Measurements from ENCODE around the gene MYLK3. TPM values are rescaled to one million over a fixed set of nuclear protein-coding genes. Genes with fewer than 3 reads are reported as not detected.

Gene MYLK3
- total RNA-seq, 2 experiments from 2014 or later, result 0.11 TPM; not detected in 1

DNA sequence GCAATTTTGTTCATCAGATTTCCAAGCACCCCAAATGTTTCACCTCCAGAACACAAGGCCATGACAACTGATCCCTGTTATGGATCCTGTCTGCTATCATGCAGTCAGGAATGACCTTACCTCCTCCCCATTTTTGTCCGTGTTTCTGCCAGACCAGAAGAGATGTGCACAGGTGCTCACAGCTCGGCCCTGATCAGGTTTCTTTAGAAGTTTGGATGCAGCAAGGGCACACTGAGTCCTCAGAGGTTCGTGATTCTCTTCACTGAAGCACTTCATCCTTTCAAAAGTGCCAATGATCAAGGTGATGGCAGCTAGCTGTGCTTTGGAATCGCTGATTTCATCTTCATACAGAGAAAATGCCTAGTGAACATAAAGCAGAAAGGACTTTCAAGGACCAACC is 86.0 kb downstream of the MYLK3 start:
- H3K36me3 Mint-ChIP-seq (ENCODE audit: low read depth), result peaks cover 28% of the 10 kb centered on the region
- no peak overlapping the region for H3K4me3 Mint-ChIP-seq
- peak overlapping the region; percentile 46 for H3K27ac Mint-ChIP-seq
- TF ChIP-seq, protein P1, sequence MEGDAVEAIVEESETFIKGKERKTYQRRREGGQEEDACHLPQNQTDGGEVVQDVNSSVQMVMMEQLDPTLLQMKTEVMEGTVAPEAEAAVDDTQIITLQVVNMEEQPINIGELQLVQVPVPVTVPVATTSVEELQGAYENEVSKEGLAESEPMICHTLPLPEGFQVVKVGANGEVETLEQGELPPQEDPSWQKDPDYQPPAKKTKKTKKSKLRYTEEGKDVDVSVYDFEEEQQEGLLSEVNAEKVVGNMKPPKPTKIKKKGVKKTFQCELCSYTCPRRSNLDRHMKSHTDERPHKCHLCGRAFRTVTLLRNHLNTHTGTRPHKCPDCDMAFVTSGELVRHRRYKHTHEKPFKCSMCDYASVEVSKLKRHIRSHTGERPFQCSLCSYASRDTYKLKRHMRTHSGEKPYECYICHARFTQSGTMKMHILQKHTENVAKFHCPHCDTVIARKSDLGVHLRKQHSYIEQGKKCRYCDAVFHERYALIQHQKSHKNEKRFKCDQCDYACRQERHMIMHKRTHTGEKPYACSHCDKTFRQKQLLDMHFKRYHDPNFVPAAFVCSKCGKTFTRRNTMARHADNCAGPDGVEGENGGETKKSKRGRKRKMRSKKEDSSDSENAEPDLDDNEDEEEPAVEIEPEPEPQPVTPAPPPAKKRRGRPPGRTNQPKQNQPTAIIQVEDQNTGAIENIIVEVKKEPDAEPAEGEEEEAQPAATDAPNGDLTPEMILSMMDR (IDR thresholded peaks at IDR 0.05), result no peak
- H3K27me3 Mint-ChIP-seq, result no peaks in the 10 kb centered on the region
- H3K4me1 Mint-ChIP-seq (ENCODE audit: low read depth), result peaks cover 12% of the 10 kb centered on the region
- POLR2A ChIA-PET, result no interaction called here
- DNase-seq (no peak), ATAC-seq (no peak)
- intact Hi-C loops (cut with micrococcal nuclease), result no loop called here
- no peaks in the 10 kb centered on the region for H3K9me3 Mint-ChIP-seq
- CTCF ChIA-PET, result interaction anchor here (5.5 kb wide), 1 partner anchor 12 kb away, joined by 31 read pairs; no protein-coding TSS in a partner anchor

DNA sequence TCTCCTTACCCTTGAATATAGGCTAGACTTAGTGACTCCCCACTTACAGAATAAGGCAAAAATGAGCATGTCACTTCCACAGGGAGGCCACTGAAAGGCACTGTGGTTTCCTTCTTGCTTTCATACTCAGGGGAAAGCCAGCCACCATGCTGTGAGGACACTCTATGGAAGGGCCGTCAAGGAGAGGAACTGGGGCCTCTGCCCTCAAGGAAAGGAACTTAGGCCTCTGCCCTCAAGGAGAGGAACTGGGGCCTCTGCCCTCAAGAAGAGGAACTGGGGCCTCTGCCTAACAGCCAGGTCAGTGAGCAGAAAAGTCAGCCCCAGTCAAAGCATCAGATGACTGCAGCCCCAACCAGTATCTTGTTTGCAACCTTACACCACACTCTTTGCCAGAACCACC is 89.2 kb downstream of the MYLK3 start:
- TF ChIP-seq, protein P1 (IDR thresholded peaks at IDR 0.05), result no peak
- H3K9me3 Mint-ChIP-seq, result no peaks in the 10 kb centered on the region
- intact Hi-C loops (cut with micrococcal nuclease), result no loop called here
- H3K4me3 Mint-ChIP-seq, result no peak overlapping the region
- peaks cover 22% of the 10 kb centered on the region for H3K36me3 Mint-ChIP-seq (ENCODE audit: low read depth)
- DNase-seq (peak; percentile 51), ATAC-seq (peak; percentile 93)
- ChIA-PET POLR2A (interaction anchor here (0.7 to 0.9 kb wide), 2 partner anchors 25 to 166 kb away, joined by 3 read pairs; no protein-coding TSS in a partner anchor), CTCF (interaction anchor here (0.9 to 5.5 kb wide), 2 partner anchors 10 to 16 kb away, joined by 3 to 31 read pairs; no protein-coding TSS in a partner anchor)
- H3K27ac Mint-ChIP-seq, result peak overlapping the region; percentile 68
- H3K27me3 Mint-ChIP-seq, result no peaks in the 10 kb centered on the region
- peaks cover 12% of the 10 kb centered on the region for H3K4me1 Mint-ChIP-seq (ENCODE audit: low read depth)

Other genes with a start within 250 kb of the MYLK3 start
- gene SHCBP1, start 127.0 kb downstream of the MYLK3 start, total RNA-seq, result 10 to 100 TPM; 37.0 to 37.6 TPM
- gene VPS35, start 59.2 kb downstream of the MYLK3 start, total RNA-seq, result 10 to 100 TPM; 83.4 to 94.9 TPM
- gene ORC6, start 58.7 kb downstream of the MYLK3 start, total RNA-seq, result 10 to 100 TPM; 49.2 to 51.6 TPM
- gene C16orf87, start 82.8 kb upstream of the MYLK3 start, total RNA-seq, result 10 to 100 TPM; 12.5 to 14.7 TPM
- gene GPT2, start 136.0 kb upstream of the MYLK3 start, total RNA-seq, result 10 to 100 TPM; 39.3 to 50.6 TPM
- 10 to 100 TPM; 68.4 to 70.2 TPM for gene DNAJA2, start 225.3 kb upstream of the MYLK3 start, total RNA-seq

Measured in activated CD8-positive, alpha-beta T cell treated with anti-CD3 and anti-CD28 coated beads for 36 hours (primary cell).